CD4-positive, alpha-beta T cell treated with Interleukin-6 at 100 ng/mL for 8 hours (primary cell): Measurements from ENCODE around the gene P2RY12.

Experiments
- DNase-seq: peaks from one replicate; pipeline ENCODE4 v3.0.0-alpha.2; 2020; ENCODE audit warnings: mixed read lengths, low spot score

The P2RY12 gene

GRCh38 chr3:151384741-151385174 lies at the start of gene P2RY12:
Gene P2RY12 (minus strand): TSS chr3:151384753. CDS start chr3:151338845, 45,908 bp downstream.
- no peak for DNase-seq

DNA sequence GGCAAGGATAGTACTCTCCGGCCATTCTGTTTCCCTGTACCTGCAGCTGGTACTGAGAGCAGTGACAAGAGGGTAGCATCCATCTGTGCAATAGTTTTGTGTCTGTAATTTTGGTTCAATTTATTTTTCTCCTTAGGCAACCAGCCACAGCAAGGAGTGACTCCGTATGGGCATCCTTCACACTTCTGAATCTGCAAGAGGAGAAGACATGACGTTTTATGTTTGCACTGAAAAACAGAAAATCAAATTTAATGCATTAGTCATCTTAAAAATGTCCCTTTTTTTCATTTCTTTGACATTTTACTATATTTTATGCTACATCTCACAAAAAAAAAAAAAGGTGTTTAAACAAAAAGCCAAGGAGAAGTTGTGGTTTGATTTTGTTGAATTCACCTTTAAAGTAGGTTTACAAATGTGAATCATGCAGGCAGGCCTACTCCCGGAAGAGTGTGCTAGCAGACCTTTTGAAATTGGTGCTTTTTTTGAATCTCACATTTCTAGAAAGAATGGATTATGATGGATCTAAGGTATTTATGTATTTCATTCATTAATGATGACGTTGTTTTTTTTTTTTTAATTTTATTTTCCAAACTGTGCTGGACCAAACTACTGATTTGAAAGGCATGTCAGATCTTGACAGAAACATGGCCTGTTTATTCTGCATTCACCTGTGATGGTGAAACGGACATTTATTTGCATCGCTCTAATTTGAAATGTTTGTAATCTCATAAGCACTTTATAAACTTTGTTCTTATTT lies 48.2 kb upstream of the P2RY12 start:
- DNase-seq: no peak

DNA sequence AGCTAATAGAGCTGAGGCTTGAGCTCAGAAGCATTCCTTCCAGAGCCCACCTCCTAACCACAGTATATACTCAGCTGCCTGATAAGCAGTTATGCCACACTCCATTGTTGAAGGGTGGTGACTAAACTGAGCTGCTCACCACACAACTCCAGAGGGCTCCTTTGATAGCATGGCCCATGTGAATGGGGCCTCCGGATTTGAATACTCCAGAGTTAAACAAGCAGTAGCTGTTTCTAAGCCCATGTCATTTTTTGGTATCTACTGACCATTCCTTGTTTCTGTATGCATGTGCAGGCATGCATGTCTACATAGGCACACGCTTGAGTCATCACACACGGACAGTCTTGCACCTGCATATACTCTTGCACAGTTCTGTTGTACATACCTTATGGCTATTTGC lies 47.4 kb upstream of the P2RY12 start:
- DNase-seq: no peak

DNA sequence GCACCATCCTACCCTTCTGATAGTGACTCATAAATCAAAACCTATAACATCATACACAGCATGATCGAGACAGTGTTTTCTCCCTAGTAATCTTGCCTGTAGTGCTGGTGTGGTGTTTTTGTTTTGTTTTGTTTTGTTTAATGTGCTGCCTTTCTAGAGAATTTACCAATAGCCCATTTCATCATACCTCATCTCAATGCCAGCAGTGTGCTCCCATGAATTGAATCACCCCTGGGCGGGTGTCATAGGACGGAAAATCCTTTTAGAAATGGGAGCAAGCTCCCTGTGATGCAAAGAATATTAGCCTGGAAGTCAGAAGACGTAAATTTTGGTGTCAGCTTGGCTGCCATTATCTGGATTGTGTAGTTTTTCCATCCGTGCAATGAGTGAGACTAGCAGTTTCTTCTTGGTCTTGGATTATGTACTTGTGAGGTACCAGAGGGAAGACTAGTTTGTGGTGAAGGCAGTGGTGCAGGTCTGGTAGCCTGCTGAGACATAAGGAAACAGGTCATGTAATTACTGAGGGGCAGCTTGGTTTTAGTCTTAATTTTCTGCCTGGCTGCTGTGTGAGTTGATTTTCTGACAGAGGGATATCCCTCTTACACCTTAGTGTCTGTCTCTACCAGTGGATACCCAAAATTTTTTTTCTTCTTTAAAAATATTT lies 46.4 kb upstream of the P2RY12 start:
- no peak for DNase-seq

DNA sequence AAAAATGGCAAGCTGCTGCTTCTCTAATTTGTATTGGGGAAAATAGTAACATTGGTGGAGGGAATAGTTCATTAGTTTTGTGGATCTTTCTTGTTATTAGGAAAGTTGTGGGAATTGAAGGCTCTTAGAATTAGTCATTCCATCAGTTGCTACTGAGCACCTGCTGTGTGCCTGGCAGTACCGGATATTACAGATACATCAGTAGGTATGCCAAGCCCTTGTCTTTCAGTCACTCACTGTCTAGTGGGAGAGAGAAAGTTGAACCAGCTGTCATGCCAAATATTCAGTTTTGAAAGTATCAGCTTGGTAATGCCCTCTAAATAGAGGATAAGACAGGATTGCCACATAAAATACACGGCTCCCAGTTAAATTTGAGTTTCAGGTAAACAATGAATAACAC lies 43.8 kb upstream of the P2RY12 start:
- no peak for DNase-seq

DNA sequence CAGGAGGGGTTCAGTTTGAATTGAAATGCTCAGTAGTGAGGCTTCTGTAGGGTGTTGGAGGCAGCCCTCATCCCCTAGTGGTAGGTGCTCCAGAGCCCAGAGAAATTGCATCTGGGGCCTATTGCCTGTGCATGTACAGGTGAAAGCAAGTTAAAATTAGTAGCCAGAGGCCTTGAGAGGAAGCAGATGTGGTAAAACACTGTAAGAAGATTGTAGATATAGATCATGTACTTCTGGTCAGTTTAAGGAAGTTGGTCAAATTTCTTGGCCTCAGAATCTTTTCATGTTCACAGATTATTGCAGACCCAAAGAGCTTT lies 41.7 kb upstream of the P2RY12 start:
- no peak for DNase-seq

- no peak for DNase-seq
Observed at GRCh38 chr3:151425627-151426340, 41.2 kb upstream of the P2RY12 start.

DNA sequence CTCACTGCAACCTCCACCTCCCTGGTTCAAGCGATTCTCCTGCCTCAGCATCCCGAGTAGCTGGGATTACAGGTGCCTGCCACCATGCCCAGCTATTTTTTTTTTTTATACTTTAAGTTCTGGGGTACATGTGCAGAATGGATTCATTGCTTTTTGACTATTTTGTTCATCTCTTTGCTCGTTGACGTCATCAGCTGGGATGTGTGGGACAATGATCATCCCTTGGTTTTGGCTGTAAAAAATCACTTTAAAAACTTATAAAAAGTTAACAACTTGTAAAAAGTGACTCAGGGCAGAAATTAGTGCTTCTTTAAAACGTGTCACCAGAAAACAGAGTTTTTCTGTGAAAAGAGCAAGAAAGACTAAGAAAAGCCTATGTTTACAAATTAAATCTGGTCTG lies 38.5 kb upstream of the P2RY12 start:
- no peak for DNase-seq

DNA sequence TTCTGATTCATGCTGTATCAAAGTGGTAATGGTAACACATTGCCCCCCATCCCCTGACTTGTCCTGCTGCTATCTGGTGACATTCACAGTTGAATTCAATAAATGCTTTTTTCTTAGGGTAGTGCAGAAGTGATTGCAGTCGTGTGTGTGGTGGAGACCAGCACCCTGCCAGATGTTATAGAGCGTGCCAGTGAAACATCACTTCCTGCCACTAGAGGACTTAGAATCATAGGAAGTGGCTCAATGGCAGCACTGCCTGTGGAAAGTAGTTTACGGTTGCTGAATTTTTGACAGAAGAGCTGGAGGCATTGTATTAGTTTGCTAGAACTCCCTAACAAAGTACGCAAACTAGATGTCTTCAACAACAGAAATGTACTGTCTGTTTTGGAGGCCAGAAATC lies 37.4 kb upstream of the P2RY12 start:
- DNase-seq: no peak

GRCh38 chr3:151419806-151420205 lies 35.3 kb upstream of the P2RY12 start:
- DNase-seq: no peak

DNA sequence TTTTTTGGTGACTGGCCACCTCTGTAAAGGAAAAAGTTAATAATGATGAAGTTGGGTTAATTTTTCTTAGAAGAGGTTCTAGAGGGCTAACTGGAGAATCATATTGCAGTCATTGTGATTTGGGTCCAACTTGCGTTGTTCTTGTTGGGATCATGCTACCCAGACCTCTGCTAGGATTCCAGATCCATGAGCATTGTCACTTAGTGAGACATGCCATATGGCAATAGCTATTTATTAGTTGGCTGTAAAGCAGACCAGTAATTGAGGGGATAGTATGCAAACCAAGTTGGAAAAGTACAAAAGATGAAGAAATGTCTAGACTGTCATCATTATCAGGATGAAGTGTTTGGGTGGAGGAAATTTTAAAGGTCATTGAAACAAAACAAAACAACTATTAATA lies 30.7 kb upstream of the P2RY12 start:
- no peak for DNase-seq

- no peak for DNase-seq
Observed at GRCh38 chr3:151412989-151413388, 28.4 kb upstream of the P2RY12 start.

GRCh38 chr3:151410891-151411559 lies 26.5 kb upstream of the P2RY12 start:
- DNase-seq: no peak

GRCh38 chr3:151407928-151408327 lies 23.4 kb upstream of the P2RY12 start:
- no peak for DNase-seq

- no peak for DNase-seq
Observed at GRCh38 chr3:151404316-151404715, 19.8 kb upstream of the P2RY12 start.

DNA sequence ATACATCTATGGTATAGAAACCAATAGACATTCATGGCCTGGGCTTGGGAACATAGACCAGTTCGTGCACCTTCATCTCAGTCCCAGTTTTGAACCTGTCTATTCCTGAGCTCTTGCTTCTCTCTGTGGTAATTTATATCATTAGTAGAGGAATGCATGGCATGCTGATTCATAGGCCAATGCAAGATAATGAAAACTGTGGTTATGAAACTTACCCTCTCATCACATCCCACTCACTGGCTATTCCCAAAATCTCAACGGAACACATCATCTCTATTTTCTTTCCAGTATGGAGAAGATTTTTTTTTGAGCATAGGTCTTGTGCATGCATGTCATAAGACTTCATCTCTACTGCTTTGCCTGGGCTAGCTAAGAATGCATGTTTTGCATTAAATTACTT lies 18.7 kb upstream of the P2RY12 start:
- no peak for DNase-seq

DNA sequence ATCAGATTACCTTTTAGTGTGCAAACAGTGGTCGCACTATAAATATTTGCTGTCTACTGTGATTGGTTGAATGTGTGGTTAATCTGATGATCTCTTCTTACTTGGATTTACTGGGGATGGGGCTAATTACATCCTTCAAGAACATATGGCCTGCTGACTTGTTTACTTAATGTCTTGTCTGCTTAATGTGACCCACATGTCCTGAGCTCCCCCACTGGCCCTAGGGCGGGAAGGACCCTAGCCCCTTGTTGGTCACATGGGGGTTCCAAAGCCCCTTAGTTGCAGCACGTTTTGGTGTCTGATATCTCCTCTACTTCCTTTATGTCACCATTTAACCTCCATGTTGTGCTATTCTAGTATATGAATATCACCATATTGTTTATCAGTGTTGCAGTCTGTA lies 17.8 kb upstream of the P2RY12 start:
- DNase-seq: no peak

DNA sequence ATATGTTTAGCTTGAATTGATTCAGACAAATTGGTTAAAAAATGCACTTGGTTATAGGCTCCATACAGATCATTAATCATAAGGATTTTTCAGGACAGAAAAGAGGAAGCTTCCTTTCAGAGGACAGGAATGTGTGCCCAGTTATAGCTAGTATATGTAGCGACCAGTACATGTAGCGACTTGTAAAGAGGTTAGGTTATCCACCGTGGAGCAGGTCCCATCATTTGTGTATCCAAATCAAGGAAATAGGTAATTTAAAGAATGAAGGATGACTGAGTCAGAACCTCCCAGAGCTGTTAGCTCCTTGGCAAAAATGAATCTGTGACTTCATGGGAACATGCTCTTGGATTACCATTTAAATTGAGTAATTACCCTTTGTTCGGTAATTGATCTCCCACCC lies 15.8 kb upstream of the P2RY12 start:
- no peak for DNase-seq

GRCh38 chr3:151398895-151399294 lies 14.3 kb upstream of the P2RY12 start:
- no peak for DNase-seq

GRCh38 chr3:151395806-151396205 lies 11.3 kb upstream of the P2RY12 start:
- no peak for DNase-seq

- no peak for DNase-seq
Observed at GRCh38 chr3:151394611-151395010, 10.1 kb upstream of the P2RY12 start.

GRCh38 chr3:151393941-151394340 lies 9.4 kb upstream of the P2RY12 start:
- no peak for DNase-seq
